Measurements from ENCODE around the gene DHRSX.
"Not testable (repeated sequence)": the region's sequence is repeated elsewhere in the genome, so short reads cannot be mapped to it uniquely, and the experiment has no call there.

The DHRSX gene

DNA sequence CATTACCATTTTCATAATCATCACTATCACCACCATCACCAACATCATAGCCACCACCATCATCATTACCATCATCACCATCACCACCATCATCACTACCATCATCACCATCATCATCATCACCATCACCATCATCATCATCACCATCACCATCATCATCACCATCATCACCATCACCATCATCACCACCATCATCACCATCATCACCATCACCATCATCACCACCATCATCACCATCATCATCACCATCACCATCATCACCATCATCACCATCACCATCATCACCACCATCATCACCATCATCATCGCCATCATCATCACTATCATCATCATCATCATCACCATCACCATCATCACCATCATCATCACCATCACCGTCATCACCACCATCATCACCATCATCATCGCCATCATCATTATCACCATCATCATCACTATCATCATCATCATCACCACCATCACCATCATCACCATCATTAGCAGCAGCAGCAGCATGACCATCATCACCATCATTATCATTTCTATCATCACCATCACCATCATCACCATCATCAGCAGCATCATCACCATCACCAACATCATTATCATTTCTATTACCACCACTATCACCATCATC is 118.2 kb downstream of the DHRSX start:
- FAIRE-seq; DNase-seq (ENCODE audit: extremely low spot score, insufficient read length, low read depth): not testable (repeated sequence)

- DNase-seq (ENCODE audit: extremely low spot score, insufficient read length, low read depth) (no peak), FAIRE-seq (no peak)
Measured at GRCh38 chrX:2376166-2376565, 124.6 kb downstream of the DHRSX start.

DNA sequence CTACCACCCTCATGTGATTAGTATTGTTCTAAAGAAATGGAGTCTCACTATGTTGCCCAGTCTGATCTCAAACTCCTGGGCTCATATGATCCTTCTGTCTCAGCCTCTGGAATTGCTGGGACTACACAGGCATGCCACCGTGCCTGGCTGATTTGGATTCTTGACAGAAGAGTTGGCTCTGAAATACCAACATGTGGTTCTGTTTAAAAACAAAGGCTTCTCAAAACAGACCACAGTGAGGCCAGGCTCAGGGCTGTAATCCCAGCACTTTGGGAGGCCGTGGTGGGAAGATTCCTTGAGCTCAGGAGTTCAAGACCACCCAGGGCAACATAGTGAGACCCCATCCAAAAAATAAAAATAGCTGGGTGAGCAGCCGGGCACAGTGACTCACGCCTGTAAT is 126.7 kb downstream of the DHRSX start:
- DNase-seq (ENCODE audit: extremely low spot score, insufficient read length, low read depth) (no peak), FAIRE-seq (no peak)

GRCh38 chrX:2373615-2374014 is 127.2 kb downstream of the DHRSX start:
- FAIRE-seq (no peak), DNase-seq (ENCODE audit: extremely low spot score, insufficient read length, low read depth) (no peak)

GRCh38 chrX:2371026-2371711 is 129.6 kb downstream of the DHRSX start:
- no peak for FAIRE-seq
- DNase-seq (ENCODE audit: extremely low spot score, insufficient read length, low read depth): no peak

DNA sequence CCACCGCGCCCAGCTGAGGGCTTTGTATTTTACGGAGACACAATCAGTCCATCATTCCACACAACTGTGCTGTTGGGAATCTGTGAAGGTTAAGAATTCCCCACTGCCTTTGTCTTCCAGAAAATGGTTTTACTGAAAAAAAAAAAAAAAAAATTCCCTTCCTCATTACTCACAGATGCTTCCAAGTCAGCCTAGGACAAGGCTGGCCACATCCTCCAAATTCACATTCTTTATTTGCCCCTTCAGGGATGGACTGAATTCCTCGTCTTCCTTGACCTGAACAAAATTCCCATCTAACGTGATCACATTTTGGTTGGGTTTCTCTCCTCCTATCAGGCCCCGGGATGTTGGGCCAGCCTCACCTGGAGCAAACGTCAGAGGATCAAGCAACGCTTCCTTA is 130.3 kb downstream of the DHRSX start:
- FAIRE-seq (no peak), DNase-seq (ENCODE audit: extremely low spot score, insufficient read length, low read depth) (no peak)

GRCh38 chrX:2369206-2369605 is 131.6 kb downstream of the DHRSX start:
- no peak for FAIRE-seq
- no peak for DNase-seq (ENCODE audit: extremely low spot score, insufficient read length, low read depth)

DNA sequence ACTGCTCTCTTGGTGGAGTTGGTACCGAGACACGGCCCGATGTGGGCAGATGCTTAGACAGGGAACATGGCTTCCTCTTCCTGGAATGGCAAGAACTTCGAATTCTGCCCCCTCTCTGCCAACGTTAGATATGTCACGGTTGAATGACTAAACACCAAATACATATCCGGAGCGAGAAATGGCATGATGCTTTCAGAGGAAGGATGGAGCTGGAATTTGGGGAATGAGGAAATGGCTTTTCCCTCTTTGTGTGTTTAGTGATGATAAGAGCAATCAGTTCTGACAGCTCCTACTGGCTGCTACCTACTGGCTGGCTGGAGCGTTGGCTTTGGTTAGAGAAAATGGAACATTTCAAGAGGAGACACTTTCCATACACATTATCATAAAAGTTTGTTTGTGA is 140.0 kb downstream of the DHRSX start:
- FAIRE-seq (no peak), DNase-seq (ENCODE audit: extremely low spot score, insufficient read length, low read depth) (no peak)

GRCh38 chrX:2359522-2359921 is 141.3 kb downstream of the DHRSX start:
- FAIRE-seq; DNase-seq (ENCODE audit: extremely low spot score, insufficient read length, low read depth): not testable (repeated sequence)

DNA sequence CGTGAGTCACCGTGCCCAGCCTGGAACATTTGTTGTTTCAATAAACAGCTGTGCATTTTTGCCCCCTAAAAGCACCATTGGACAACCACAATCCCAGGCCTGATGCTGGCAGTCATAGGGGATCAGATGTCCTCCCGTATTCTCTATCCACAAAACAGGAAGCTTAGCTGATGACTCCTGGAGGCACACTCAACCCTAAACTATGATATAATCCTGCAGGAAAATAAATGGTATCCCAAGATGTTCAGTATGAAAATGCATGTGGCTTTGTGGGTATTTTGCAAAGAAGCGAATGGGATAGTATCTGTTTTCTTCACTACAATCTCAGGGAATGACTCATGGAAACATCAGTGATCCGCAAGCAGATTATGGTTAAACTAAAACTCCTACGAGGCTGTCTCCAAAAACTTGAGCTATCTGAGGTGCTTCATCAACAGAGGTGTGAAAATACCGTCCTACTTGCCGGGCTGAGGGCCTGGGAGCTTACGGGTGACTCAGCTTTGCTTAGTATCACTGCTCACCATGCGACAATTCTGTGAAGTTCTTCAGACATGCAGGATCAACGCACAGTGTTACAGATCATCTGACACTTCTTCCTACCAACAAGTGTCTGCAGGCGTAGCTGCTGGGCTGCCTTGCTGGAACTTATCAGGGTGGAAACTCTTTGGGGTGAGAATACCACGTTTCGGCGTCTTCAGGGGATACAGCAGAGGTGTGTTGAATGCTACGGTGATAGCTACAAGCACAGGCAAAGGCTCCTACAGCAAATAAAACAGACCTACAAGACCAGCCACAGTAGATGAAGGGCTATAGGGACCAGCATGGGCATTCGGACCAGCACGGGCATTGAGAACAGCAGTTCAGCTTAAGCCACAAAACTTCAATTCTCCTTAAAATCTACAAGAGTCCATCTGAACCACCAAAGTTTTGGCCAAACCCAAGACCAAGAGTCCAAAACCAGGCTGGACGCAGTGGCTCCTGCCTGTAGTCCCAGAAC is 148.5 kb downstream of the DHRSX start:
- no peak for DNase-seq (ENCODE audit: extremely low spot score, insufficient read length, low read depth)
- FAIRE-seq: no peak

DNA sequence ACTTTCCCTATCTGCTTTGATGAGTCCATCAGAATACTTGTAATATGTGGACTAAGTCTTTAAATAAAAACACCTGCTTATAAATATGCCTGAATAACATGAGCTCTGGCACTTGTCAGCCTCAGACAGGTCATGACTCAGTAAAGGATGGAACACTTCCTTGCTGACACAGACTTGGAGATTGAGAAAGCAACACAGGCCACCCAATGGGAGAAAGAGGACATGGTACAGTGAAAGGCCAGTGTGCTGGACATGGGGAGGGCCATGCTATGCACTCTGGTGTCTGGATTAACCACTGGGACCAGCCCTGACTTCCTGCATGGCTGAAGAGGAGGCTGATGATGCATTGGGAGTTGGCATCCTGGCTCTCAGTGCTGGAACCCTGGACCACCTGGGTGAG is 149.5 kb downstream of the DHRSX start:
- peak; percentile 29 for FAIRE-seq
- no peak for DNase-seq (ENCODE audit: extremely low spot score, insufficient read length, low read depth)

DNA sequence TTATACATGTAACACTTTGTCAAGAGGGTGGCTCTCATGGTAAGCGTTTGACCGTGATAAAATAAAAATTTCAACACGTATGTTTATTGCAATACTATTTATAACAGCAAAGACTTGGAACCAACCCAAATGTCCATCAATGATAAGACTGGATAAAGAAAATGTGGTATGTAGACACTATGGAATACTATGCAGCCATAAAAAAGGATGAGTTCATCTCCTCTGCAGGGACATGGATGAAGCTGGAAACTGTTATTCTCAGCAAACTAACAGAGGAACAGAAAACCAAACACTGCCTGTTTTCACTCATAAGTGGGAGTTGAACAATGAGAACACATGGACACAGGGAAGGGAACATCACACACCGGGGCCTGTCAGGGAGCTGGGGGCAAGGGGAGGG is 150.1 kb downstream of the DHRSX start:
- not testable (repeated sequence) for FAIRE-seq; DNase-seq (ENCODE audit: extremely low spot score, insufficient read length, low read depth)

DNA sequence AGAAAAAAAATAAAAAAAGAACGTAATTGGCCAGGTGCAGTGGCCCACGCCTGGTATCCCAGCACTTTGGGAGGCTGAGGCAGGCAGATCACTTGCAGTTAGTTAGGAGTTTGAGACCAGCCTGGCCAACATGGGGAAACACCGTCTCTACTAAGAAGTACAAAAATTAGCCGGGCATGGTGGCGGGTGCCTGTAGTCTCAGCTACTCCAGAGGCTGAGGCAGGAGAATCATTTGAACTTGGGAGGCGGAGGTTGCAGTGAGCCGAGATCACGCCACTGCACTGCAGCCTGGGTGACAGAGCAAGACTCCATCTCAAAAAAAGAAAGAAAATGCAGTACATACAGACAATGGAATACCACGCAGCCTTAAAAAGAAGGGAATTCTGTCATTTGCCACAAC is 150.7 kb downstream of the DHRSX start:
- not testable (repeated sequence) for FAIRE-seq; DNase-seq (ENCODE audit: extremely low spot score, insufficient read length, low read depth)

DNA sequence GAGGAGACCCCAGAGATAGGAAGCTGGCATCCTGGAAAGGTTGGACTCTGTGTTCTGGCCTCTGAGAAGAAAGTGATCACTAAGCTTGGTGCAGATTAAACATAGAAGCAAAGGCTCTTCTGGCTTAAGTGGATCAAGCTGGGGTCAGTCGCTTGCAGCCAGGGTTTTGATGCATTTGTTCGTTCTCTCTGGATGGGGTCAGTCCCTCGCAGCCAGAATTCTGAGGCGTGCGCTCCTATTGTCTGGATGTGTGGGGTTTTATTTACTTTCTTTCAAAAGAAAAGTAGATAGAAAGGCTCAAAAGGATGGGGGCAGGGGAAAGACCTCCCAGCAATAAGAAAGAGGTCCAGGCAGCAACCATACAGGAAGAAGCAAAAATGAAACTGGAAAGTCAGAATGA is 152.6 kb downstream of the DHRSX start:
- DNase-seq (ENCODE audit: extremely low spot score, insufficient read length, low read depth): no peak
- no peak for FAIRE-seq

DNA sequence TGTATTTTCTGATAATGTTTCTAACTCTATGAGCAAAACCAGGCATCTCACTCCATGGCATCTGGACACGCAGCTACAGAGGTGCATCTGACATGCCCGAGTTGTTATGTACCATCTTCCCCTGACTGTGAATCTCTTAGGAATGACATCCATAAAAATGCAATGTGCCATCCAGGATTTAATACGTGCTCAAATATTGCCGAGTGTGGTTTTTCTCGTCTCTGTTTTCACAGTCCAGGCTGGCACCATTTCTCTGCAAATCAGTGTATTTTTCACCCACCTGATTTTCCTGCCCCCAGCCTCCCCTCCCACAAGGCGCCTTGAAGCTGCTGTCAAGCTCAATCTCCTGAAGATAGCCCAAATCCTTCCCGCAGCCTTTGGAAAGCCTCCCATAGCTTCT is 154.6 kb downstream of the DHRSX start:
- DNase-seq (ENCODE audit: extremely low spot score, insufficient read length, low read depth) (no peak), FAIRE-seq (no peak)

- no peak for DNase-seq (ENCODE audit: extremely low spot score, insufficient read length, low read depth)
- FAIRE-seq: no peak
Measured at GRCh38 chrX:2345562-2345961, 155.2 kb downstream of the DHRSX start.

DNA sequence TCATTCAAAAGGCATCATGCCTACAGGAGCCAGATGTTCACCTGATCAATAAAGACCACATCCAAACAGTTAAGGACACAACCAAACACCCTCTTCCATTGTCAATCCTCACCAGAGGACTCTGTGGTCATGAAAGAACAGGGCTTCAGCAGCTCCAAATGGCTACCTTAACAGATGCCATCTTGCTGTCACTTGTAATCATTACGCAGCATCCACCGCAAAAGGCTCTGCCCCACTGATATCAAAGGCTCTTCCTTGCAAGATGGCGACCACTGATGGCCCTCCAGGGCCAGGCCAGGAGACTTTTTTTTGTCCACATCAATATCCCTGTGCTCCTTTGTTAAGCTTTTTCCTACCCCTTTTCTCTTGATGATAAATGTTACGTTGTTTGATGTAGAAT is 157.4 kb downstream of the DHRSX start:
- FAIRE-seq: no peak
- no peak for DNase-seq (ENCODE audit: extremely low spot score, insufficient read length, low read depth)

DNA sequence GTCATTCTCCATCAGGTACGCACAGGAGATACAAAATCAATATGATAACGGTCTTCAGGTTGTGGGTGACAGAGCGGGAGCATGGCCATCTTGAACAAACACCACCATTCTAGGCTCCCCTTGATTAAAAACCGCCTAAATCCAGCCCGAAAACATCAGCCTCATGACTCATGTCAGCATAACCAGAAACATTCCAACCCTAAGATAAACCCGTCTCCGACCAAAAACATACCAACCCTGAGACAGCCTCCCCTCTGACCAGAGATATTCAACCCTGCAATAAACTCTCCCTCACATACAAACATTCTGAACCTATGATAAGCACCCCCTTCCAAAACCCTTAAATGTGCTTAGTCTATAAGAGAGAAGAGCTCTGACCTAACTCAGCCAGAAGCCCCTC is 157.9 kb downstream of the DHRSX start:
- FAIRE-seq: no peak

GRCh38 chrX:2342281-2342688 is 158.5 kb downstream of the DHRSX start:
- FAIRE-seq (no peak), DNase-seq (ENCODE audit: extremely low spot score, insufficient read length, low read depth) (no peak)

More for the DNA sequence above, 157.9 kb downstream of the DHRSX start:
- no peak for DNase-seq (ENCODE audit: extremely low spot score, insufficient read length, low read depth)

DNA sequence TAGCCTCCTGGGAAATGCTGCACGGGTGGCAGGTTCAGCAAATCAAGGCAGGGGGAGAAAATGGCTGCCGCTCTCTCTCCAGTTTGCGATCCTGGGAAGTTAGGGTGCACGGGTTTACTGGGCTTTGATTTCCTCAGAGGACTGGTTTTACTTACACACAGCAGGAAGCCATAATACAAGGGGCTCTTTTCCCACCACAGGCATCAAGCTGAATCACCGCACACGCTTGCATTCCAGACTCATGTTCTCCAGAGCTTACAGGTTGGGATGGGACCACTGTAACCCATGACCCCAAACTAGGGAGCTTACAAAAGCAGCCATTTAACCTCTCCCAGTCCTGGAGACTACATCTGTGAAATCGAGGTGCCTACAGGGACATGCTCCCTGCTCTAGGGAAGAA is 159.8 kb downstream of the DHRSX start:
- no peak for FAIRE-seq

GRCh38 chrX:2336181-2336580 is 164.6 kb downstream of the DHRSX start:
- DNase-seq (ENCODE audit: extremely low spot score, insufficient read length, low read depth) (no peak), FAIRE-seq (no peak)

More for the DNA sequence above, 159.8 kb downstream of the DHRSX start:
- DNase-seq (ENCODE audit: extremely low spot score, insufficient read length, low read depth): no peak
